Coronary artery (tissue), 2 donors: Measurements from ENCODE around the gene TTYH1.
"Not testable (repeated sequence)": the region's sequence is repeated elsewhere in the genome, so short reads cannot be mapped to it uniquely, and the experiment has no call there.

Experiments
- DNase-seq: peaks from one replicate; pipeline ENCODE4 v3.0.0-alpha.2; 2017; ENCODE audit warnings: low spot score
- H3K27ac ChIP-seq, 2 donors: fragments of 200-600 bp; sonication (generic); one replicate each; pipeline ENCODE4 v1.5.1; 2016 to 2019
- H3K4me3 ChIP-seq: fragments of 200-600 bp; sonication (generic); 2 replicates; pipeline ENCODE4 v1.5.1; 2016; ENCODE audit warnings: mild to moderate bottlenecking, moderate library complexity
- CTCF ChIP-seq: fragments of 200-600 bp; sonication (generic); IDR thresholded peaks from one replicate; pipeline ENCODE4 v1.5.1; 2019; ENCODE audit warnings: antibody characterized with exemption

Gene TTYH1

GRCh38 chr19:54376610-54377285 is 38.5 kb upstream of the TTYH1 start:
- no peak for TF ChIP-seq CTCF
- Histone ChIP-seq H3K27ac (no peak overlapping the region), H3K4me3 (no peak overlapping the region)
- DNase-seq, result no peak

GRCh38 chr19:54379187-54379678 is 36.0 kb upstream of the TTYH1 start:
- TF ChIP-seq CTCF, result no peak
- Histone ChIP-seq H3K27ac (peak overlapping the region in 1 of 2 donors; percentile 64), H3K4me3 (no peak overlapping the region)
- no peak for DNase-seq

- DNase-seq, result no peak
- H3K4me3 ChIP-seq, result no peak overlapping the region
- no peak overlapping the region for H3K27ac ChIP-seq
- no peak for TF ChIP-seq CTCF
Measured at GRCh38 chr19:54380897-54381296, 34.4 kb upstream of the TTYH1 start.

DNA sequence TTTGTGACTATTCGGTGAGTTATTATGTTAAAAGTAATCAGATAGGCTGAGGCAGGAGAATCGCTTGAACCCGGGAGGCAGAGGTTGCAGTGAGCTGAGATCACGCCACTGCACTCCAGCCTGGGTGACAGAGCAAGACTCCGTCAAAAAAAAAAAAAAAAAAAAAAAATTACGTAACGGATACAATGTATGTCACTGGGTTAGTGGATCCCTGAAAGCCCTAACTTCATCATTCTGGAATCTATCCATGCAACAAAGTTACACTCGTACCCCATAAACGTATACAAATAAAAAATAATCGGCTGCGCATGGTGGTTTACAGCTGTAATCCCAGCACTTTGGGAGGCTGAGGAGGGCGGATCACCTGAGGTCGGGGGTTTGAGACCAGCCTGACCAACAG is 33.2 kb upstream of the TTYH1 start:
- DNase-seq, H3K27ac ChIP-seq, H3K4me3 ChIP-seq: not testable (repeated sequence)

DNA sequence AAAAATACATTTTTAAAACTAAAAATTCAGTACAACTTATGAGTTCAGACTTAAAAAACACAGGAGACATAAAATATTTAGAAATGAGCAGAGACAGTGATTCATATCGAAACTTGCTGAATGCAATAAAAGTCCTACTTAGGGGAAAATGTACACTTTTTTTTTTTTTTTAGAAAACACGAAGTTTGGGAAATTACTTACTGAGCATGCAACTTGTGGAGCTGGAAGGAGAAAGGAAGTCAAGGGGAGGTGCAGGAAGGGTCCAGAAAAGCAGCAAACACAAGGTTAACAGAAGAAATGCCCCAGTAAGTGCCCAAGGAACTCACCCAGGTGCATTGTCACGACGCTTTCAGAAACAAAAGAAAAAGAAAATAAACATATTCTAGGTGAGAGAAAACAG is 31.9 kb upstream of the TTYH1 start:
- no peak for DNase-seq
- Histone ChIP-seq H3K4me3 (no peak overlapping the region), H3K27ac (no peak overlapping the region)
- TF ChIP-seq CTCF, result no peak

DNA sequence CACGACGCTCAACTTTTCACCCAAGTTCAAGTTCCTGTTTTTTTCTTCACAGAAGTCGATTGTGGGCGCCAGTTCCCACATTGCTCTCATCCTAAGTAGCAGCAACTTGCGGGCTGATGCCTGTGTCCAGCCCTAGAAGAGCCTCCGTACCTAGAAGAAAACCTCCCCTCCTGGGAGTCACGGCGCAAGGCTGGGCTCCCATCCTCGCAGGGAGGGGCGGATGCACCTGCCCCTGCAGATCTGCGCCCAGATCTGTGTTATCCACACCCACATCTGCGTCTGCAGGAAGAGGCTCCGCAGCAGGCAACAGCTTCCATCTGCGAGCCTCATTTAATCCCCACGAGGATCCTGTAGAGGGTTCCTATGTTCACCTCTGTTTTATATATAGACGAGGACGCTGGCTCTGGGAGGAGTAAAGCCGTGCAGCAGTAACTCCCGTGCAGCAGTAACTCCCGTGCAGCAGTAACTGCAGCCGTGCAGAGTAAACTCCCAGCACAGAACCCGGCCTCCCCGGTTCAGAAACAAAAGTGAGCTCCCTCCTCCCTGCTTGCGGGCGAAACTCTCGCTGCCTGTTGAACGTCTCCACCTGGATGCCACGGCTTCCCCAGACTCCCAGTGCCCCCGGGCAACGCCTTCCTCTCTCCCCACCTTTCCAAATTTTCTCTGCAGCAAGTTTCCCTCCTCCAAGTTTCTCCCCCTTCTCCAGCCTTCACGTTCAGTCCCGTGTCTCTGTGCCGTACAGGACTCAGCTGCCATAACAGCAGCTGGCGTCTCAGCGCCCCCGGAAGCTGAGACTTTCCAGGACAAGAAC is 27.1 kb upstream of the TTYH1 start:
- no peak for TF ChIP-seq CTCF
- H3K4me3 ChIP-seq, result peak overlapping the region; percentile 54
- no peak for DNase-seq
- no peak overlapping the region for H3K27ac ChIP-seq

DNA sequence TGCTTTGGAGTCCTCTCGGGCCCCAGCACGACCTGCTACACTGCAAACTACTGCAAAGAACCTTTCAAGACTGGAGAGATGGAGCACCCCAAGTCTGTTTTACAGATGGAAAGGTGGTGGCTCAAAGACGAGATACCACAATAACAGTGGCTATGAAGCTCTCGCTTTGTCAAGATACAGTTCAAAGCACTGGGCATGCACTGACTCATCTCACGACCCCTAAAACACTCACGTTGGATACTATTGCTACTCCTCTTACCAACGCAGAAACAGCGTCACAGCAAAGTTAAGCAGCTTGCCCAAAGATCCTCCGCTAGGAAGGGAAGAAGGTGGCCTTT is 26.5 kb upstream of the TTYH1 start:
- H3K27ac ChIP-seq, result no peak overlapping the region
- TF ChIP-seq CTCF, result no peak
- peak overlapping the region; percentile 54 for H3K4me3 ChIP-seq
- DNase-seq, result no peak
